HAP-1 (cell line): Measurements from ENCODE around the gene ADGRD1.
"Not testable (repeated sequence)": the region's sequence is repeated elsewhere in the genome, so short reads cannot be mapped to it uniquely, and the experiment has no call there.

ENCODE experiments used
- DNase-seq, 2 experiments: peaks; one replicate each; pipeline ENCODE4 v3.0.0-alpha.2; 2016 to 2020; ENCODE audit warnings: low spot score in 2 of 2
- H3K27me3 ChIP-seq: fragments of 250-450 bp; sonication (Bioruptor Pico); 2 replicates; pipeline ENCODE4 v1.5.1; 2020; ENCODE audit warnings: low read depth, mild to moderate bottlenecking, moderate library complexity
- H3K36me3 ChIP-seq: fragments of 250-450 bp; sonication (Bioruptor Pico); replicated peaks from 2 replicates; pipeline ENCODE4 v1.5.1; 2020; ENCODE audit warnings: mild to moderate bottlenecking
- H3K4me1 ChIP-seq: fragments of 250-450 bp; sonication (Bioruptor Pico); 2 replicates; pipeline ENCODE4 v1.5.1; 2020; ENCODE audit warnings: mild to moderate bottlenecking
- H3K4me3 ChIP-seq: fragments of 250-450 bp; sonication (Bioruptor Pico); 2 replicates; pipeline ENCODE4 v1.5.1; 2020; ENCODE audit warnings: mild to moderate bottlenecking, moderate library complexity
- H3K9me3 ChIP-seq: fragments of 250-450 bp; sonication (Bioruptor Pico); 2 replicates; pipeline ENCODE4 v1.5.1; 2020; ENCODE audit warnings: mild to moderate bottlenecking, moderate library complexity
- in situ Hi-C: fragments of 300-500 bp; cut with MboI; formaldehyde crosslinking; loops from 3 replicates; pipeline ENCODE4 v1.14.3; 2020; ENCODE audit warnings: low sequenced_read_pairs, inconsistent platforms, mixed read lengths

ADGRD1 gene

GRCh38 chr12:130953771-130954543 lies at the start of gene ADGRD1:
TSS of gene ADGRD1 (plus strand) at chr12:130953907. CDS start at chr12:130954466, 559 bp downstream.
- H3K4me3 ChIP-seq = no peak within 1 kb of the TSS
- no peaks in the 10 kb centered on the region for H3K9me3 ChIP-seq
- H3K27me3 ChIP-seq = peaks cover 30% of the 10 kb centered on the region
- H3K36me3 ChIP-seq = no peaks in the 10 kb centered on the region
- H3K4me1 ChIP-seq = no peaks in the 10 kb centered on the region
- in situ Hi-C loops = no loop called here
- DNase-seq = no peak

- no peak for DNase-seq
- Histone ChIP-seq H3K4me3 (no peak overlapping the region), H3K4me1 (no peaks in the 10 kb centered on the region), H3K27me3 (0 out of 2 replicates have a peak, but pooled peaks cover 2% of the 10 kb centered on the region), H3K9me3 (no peaks in the 10 kb centered on the region), H3K36me3 (no peaks in the 10 kb centered on the region)
- in situ Hi-C loops = no loop called here
Observed at GRCh38 chr12:130904064-130904463, 49.6 kb upstream of the ADGRD1 start.

- H3K27me3 ChIP-seq, in situ Hi-C loops, H3K36me3 ChIP-seq, DNase-seq, H3K4me1 ChIP-seq, H3K4me3 ChIP-seq, H3K9me3 ChIP-seq: not testable (repeated sequence)
Observed at GRCh38 chr12:130904936-130905455, 48.7 kb upstream of the ADGRD1 start.

- in situ Hi-C loops = no loop called here
- no peak for DNase-seq
Observed at GRCh38 chr12:130909111-130909510, 44.6 kb upstream of the ADGRD1 start.

GRCh38 chr12:130911193-130911592 lies 42.5 kb upstream of the ADGRD1 start:
- in situ Hi-C loops = no loop called here
- Histone ChIP-seq H3K27me3 (peaks cover 11% of the 10 kb centered on the region), H3K9me3 (no peaks in the 10 kb centered on the region), H3K4me1 (no peaks in the 10 kb centered on the region), H3K4me3 (no peak overlapping the region), H3K36me3 (no peaks in the 10 kb centered on the region)
- no peak for DNase-seq

More at GRCh38 chr12:130909111-130909510, 44.6 kb upstream of the ADGRD1 start:
- H3K36me3 ChIP-seq = no peaks in the 10 kb centered on the region
- H3K27me3 ChIP-seq = no peaks in the 10 kb centered on the region; the same call in 1 of the 2 replicates
- no peak overlapping the region for H3K4me3 ChIP-seq
- no peaks in the 10 kb centered on the region for H3K9me3 ChIP-seq
- H3K4me1 ChIP-seq = no peaks in the 10 kb centered on the region

- Histone ChIP-seq H3K4me1 (no peaks in the 10 kb centered on the region), H3K9me3 (no peaks in the 10 kb centered on the region), H3K27me3 (peaks cover 16% of the 10 kb centered on the region), H3K4me3 (no peak overlapping the region), H3K36me3 (no peaks in the 10 kb centered on the region)
- DNase-seq = no peak
- in situ Hi-C loops = no loop called here
Observed at GRCh38 chr12:130911933-130912332, 41.8 kb upstream of the ADGRD1 start.

- peak; percentile 64 to 70 for DNase-seq
- Histone ChIP-seq H3K36me3 (no peaks in the 10 kb centered on the region), H3K9me3 (no peaks in the 10 kb centered on the region), H3K27me3 (peaks cover 25% of the 10 kb centered on the region), H3K4me1 (no peaks in the 10 kb centered on the region), H3K4me3 (no peak overlapping the region)
- in situ Hi-C loops = no loop called here
Observed at GRCh38 chr12:130916241-130916911, 37.3 kb upstream of the ADGRD1 start.

- in situ Hi-C loops = no loop called here
- H3K27me3 ChIP-seq = peaks cover 25% of the 10 kb centered on the region
- H3K4me3 ChIP-seq = no peak overlapping the region
- H3K4me1 ChIP-seq = no peaks in the 10 kb centered on the region
- no peaks in the 10 kb centered on the region for H3K9me3 ChIP-seq
- DNase-seq = no peak
- H3K36me3 ChIP-seq = no peaks in the 10 kb centered on the region
Observed at GRCh38 chr12:130917607-130918006, 36.1 kb upstream of the ADGRD1 start.

- peaks cover 25% of the 10 kb centered on the region for H3K27me3 ChIP-seq
- H3K36me3 ChIP-seq = no peaks in the 10 kb centered on the region
- DNase-seq = no peak
- H3K9me3 ChIP-seq = no peaks in the 10 kb centered on the region
- no peak overlapping the region for H3K4me3 ChIP-seq
- in situ Hi-C loops = no loop called here
- H3K4me1 ChIP-seq = no peaks in the 10 kb centered on the region
Observed at GRCh38 chr12:130919086-130919485, 34.6 kb upstream of the ADGRD1 start.

GRCh38 chr12:130920119-130920703 lies 33.5 kb upstream of the ADGRD1 start:
- no peak for DNase-seq
- H3K9me3 ChIP-seq = no peaks in the 10 kb centered on the region
- in situ Hi-C loops = no loop called here
- peaks cover 19% of the 10 kb centered on the region for H3K27me3 ChIP-seq
- H3K36me3 ChIP-seq = no peaks in the 10 kb centered on the region
- no peaks in the 10 kb centered on the region for H3K4me1 ChIP-seq
- H3K4me3 ChIP-seq = no peak overlapping the region

GRCh38 chr12:130920723-130921381 lies 32.9 kb upstream of the ADGRD1 start:
- in situ Hi-C loops = no loop called here
- H3K27me3 ChIP-seq = peaks cover 14% of the 10 kb centered on the region
- no peak for DNase-seq

GRCh38 chr12:130922511-130922953 lies 31.2 kb upstream of the ADGRD1 start:
- H3K4me1 ChIP-seq = no peaks in the 10 kb centered on the region
- H3K27me3 ChIP-seq = peaks cover 5% of the 10 kb centered on the region
- H3K36me3 ChIP-seq = no peaks in the 10 kb centered on the region
- in situ Hi-C loops = no loop called here
- H3K4me3 ChIP-seq = no peak overlapping the region
- H3K9me3 ChIP-seq = no peaks in the 10 kb centered on the region
- no peak for DNase-seq

More at GRCh38 chr12:130920723-130921381, 32.9 kb upstream of the ADGRD1 start:
- no peaks in the 10 kb centered on the region for H3K36me3 ChIP-seq
- H3K4me1 ChIP-seq = no peaks in the 10 kb centered on the region
- H3K4me3 ChIP-seq = no peak overlapping the region
- no peaks in the 10 kb centered on the region for H3K9me3 ChIP-seq

- in situ Hi-C loops = loop anchor here (25.0 kb wide), 1 partner anchor 1087 kb away; no protein-coding TSS in a partner anchor
- Histone ChIP-seq H3K36me3 (no peaks in the 10 kb centered on the region), H3K27me3 (peaks cover 21% of the 10 kb centered on the region), H3K4me3 (no peak overlapping the region), H3K4me1 (no peaks in the 10 kb centered on the region), H3K9me3 (no peaks in the 10 kb centered on the region)
- DNase-seq = no peak
Observed at GRCh38 chr12:130924966-130925665, 28.6 kb upstream of the ADGRD1 start.
